Glomerular endothelial cell (primary cell): ENCODE data around the gene ACTL9. TPM values are rescaled to one million over a fixed set of nuclear protein-coding genes. Genes with fewer than 3 reads are reported as not detected.

ENCODE experiments used
- total RNA-seq: library from RNA; depleted of rRNA; stranded (reverse); fragments of >200 nt; gene quantifications from 2 replicates; pipeline ENCODE4 v1.2.3, GENCODE V29; 2015

The ACTL9 gene
- total RNA-seq, 1 donor from 2014 or later, result not detected

Other genes with a start within 250 kb of the ACTL9 start
- gene PRAM1, start 196.2 kb downstream of the ACTL9 start, total RNA-seq, result not detected in 2 replicates
- 17.0 and 23.0 TPM in 2 replicates for gene ZNF414, start 184.6 kb downstream of the ACTL9 start, total RNA-seq
- 0.15 and 0.23 TPM in 2 replicates for gene MYO1F, start 121.4 kb downstream of the ACTL9 start, total RNA-seq
- 32.6 and 44.3 TPM in 2 replicates for gene ADAMTS10, start 88.1 kb downstream of the ACTL9 start, total RNA-seq
- not detected in 2 replicates for gene NFILZ, start 68.2 kb downstream of the ACTL9 start, total RNA-seq
- not detected in 2 replicates for gene OR2Z1, start 22.8 kb upstream of the ACTL9 start, total RNA-seq
- gene ZNF558, start 133.5 kb upstream of the ACTL9 start, total RNA-seq, result 5.6 and 11.7 TPM in 2 replicates
- gene MBD3L1, start 133.6 kb upstream of the ACTL9 start, total RNA-seq, result not detected in 2 replicates